Uterus (tissue), 4 donors: Measurements from ENCODE around the gene KAZALD1. TPM values are rescaled to one million over a fixed set of nuclear protein-coding genes. Genes with fewer than 3 reads are reported as not detected.

Source experiments
- DNase-seq, 2 donors: peaks; one replicate each; pipeline ENCODE4 v3.0.0-alpha.2; 2019 to 2020
- H3K27ac ChIP-seq, 2 donors: fragments of 200-600 bp; sonication (generic); 1 replicate in 1 of 2; 2 replicates in 1 of 2; pipeline ENCODE4 v1.5.1; 2016 to 2018
- H3K27me3 ChIP-seq, 2 donors: fragments of 200-600 bp; sonication (generic); one replicate each; pipeline ENCODE4 v1.5.1; 2018 to 2019; ENCODE audit warnings: control low read depth in 1 of 2
- H3K36me3 ChIP-seq, 2 donors: fragments of 200-600 bp; sonication (generic); one replicate each; pipeline ENCODE4 v1.5.1; 2019; ENCODE audit warnings: control low read depth in 1 of 2
- H3K4me1 ChIP-seq, 2 donors: fragments of 200-600 bp; sonication (generic); one replicate each; pipeline ENCODE4 v1.5.1; 2018 to 2019; ENCODE audit warnings: control low read depth in 1 of 2
- H3K4me3 ChIP-seq, 2 donors: fragments of 200-600 bp; sonication (generic); 1 replicate in 1 of 2; 2 replicates in 1 of 2; pipeline ENCODE4 v1.5.1; 2018 to 2019; ENCODE audit warnings: mild to moderate bottlenecking in 1 of 2
- H3K9me3 ChIP-seq, 2 donors: fragments of 200-600 bp; sonication (generic); one replicate each; pipeline ENCODE4 v1.5.1; 2019; ENCODE audit warnings: control low read depth in 1 of 2
- CTCF ChIP-seq, 4 experiments: fragments of 200-600 bp in 2 of 4; fragments of 450-650 bp in 2 of 4; sonication (generic) in 2 of 4; IDR thresholded peaks; one replicate each; pipeline ENCODE4 v1.5.1; 2016 to 2019; ENCODE audit warnings: antibody characterized with exemption in 4 of 4, mild to moderate bottlenecking in 2 of 4, moderate library complexity in 1 of 4
- POLR2A ChIP-seq, 2 donors: fragments of 450-650 bp; IDR thresholded peaks; one replicate each; pipeline ENCODE4 v1.6.1; 2016; ENCODE audit warnings: antibody characterized with exemption in 2 of 2, mild to moderate bottlenecking in 1 of 2, moderate library complexity in 1 of 2
- intact Hi-C: fragments of 100-400 bp; cut with DNase I; formaldehyde crosslinking; loops from one replicate; pipeline ENCODE4 v1.15.1; 2023; ENCODE audit warnings: low total_unique reads
- total RNA-seq, 4 donors: library from RNA; depleted of rRNA in 3 of 4; stranded (reverse); fragments of >200 nt in 3 of 4; gene quantifications; one replicate each; pipeline versions ENCODE4 v1.1.0 to v1.2.4, GENCODE V29; 2014 to 2023
- donor health status: DM: yes; HTN: yes; CAD: no.

The KAZALD1 gene
- total RNA-seq: 10 to 100 TPM in 1 of 4 donors, 1 to 10 TPM in 1, under 1 TPM in 1, not detected in 1; 0.26 to 34.6 (median 6.3) TPM

- TF ChIP-seq CTCF (IDR thresholded peaks at IDR 0.05): no peak
- TF ChIP-seq POLR2A (IDR thresholded peaks at IDR 0.05): no peak
- peaks cover 0 to 9% of the 10 kb centered on the region in 2 donors for H3K4me1 ChIP-seq
These were observed at the start of gene KAZALD1 for GRCh38 chr10:101061624-101062231. Gene KAZALD1 (plus strand): TSS chr10:101061989. CDS start chr10:101062593, 604 bp downstream.

GRCh38 chr10:101012525-101013364, 49.0 kb upstream of the KAZALD1 start:
- intact Hi-C loops: no loop called here
- DNase-seq: peak; percentile 86 to 91
- H3K4me1 ChIP-seq: peaks cover 4% of the 10 kb centered on the region in 2 donors
- H3K4me3 ChIP-seq: no peak overlapping the region
- peak overlapping the region; percentile 13 to 60 for H3K27ac ChIP-seq
- no peaks in the 10 kb centered on the region for H3K27me3 ChIP-seq
- no peaks in the 10 kb centered on the region for H3K36me3 ChIP-seq
- no peaks in the 10 kb centered on the region for H3K9me3 ChIP-seq
- no peak for TF ChIP-seq POLR2A (IDR thresholded peaks at IDR 0.05)
- peak; percentile 80 to 93 (median 88) for TF ChIP-seq CTCF (IDR thresholded peaks at IDR 0.05)

More at GRCh38 chr10:101061624-101062231, at the start of gene KAZALD1:
- DNase-seq: peak; percentile 37 to 71
- Histone ChIP-seq H3K4me3 (peak within 1 kb of the TSS; percentile 66 to 87), H3K36me3 (no peaks in the 10 kb centered on the region), H3K27me3 (no peaks in the 10 kb centered on the region), H3K9me3 (no peaks in the 10 kb centered on the region), H3K27ac (peak within 1 kb of the TSS; percentile 91 to 98)
- intact Hi-C loops: no loop called here

- TF ChIP-seq POLR2A (IDR thresholded peaks at IDR 0.05): no peak
- TF ChIP-seq CTCF (IDR thresholded peaks at IDR 0.05): no peak
- no peak for DNase-seq
- peak overlapping the region; percentile 13 to 60 for H3K27ac ChIP-seq
- intact Hi-C loops: no loop called here
- no peaks in the 10 kb centered on the region for H3K27me3 ChIP-seq
- peaks cover 0 to 4% of the 10 kb centered on the region in 2 donors for H3K4me1 ChIP-seq
- no peaks in the 10 kb centered on the region for H3K36me3 ChIP-seq
- H3K4me3 ChIP-seq: no peak overlapping the region
- no peaks in the 10 kb centered on the region for H3K9me3 ChIP-seq
These were observed 48.4 kb upstream of the KAZALD1 start for GRCh38 chr10:101013365-101013825.

GRCh38 chr10:101014230-101014884, 47.4 kb upstream of the KAZALD1 start:
- TF ChIP-seq POLR2A (IDR thresholded peaks at IDR 0.05) (peak in 1 of 2 donors; percentile 18), CTCF (IDR thresholded peaks at IDR 0.05) (peak; percentile 79 to 94 (median 92))
- DNase-seq: peak; percentile 85
- Histone ChIP-seq H3K27ac (no peak overlapping the region), H3K27me3 (peaks cover 0 to 3% of the 10 kb centered on the region in 2 donors), H3K36me3 (no peaks in the 10 kb centered on the region), H3K9me3 (no peaks in the 10 kb centered on the region), H3K4me1 (peaks cover 0 to 4% of the 10 kb centered on the region in 2 donors), H3K4me3 (no peak overlapping the region)
- intact Hi-C loops: no loop called here
